Muscle layer of colon (tissue), 2 donors: ENCODE measurements around the gene PPP1R16B.
"Not testable (repeated sequence)": the region's sequence is repeated elsewhere in the genome, so short reads cannot be mapped to it uniquely, and the experiment has no call there.

ENCODE experiments used
- H3K27ac ChIP-seq: one replicate; pipeline ENCODE4 v1.7.0; 2013; ENCODE audit warnings: low read depth, mild to moderate bottlenecking, low read length, moderate library complexity
- H3K27me3 ChIP-seq, 2 donors: one replicate each; pipeline ENCODE4 v1.7.0; 2013; ENCODE audit warnings: low read length in 2 of 2, mild to moderate bottlenecking in 2 of 2; ENCODE audit not compliant: insufficient read depth in 2 of 2, control insufficient read depth in 1 of 2
- H3K36me3 ChIP-seq: one replicate; pipeline ENCODE4 v1.7.0; 2013; ENCODE audit warnings: mild to moderate bottlenecking, low read length; ENCODE audit not compliant: insufficient read depth
- H3K4me1 ChIP-seq: one replicate; pipeline ENCODE4 v1.7.0; 2013; ENCODE audit warnings: mild to moderate bottlenecking, low read length; ENCODE audit not compliant: insufficient read depth
- H3K4me3 ChIP-seq, 2 donors: one replicate each; pipeline ENCODE4 v1.7.0; 2013; ENCODE audit warnings: low read length in 2 of 2, low read depth in 1 of 2, mild to moderate bottlenecking in 1 of 2, moderate library complexity in 1 of 2
- H3K9ac ChIP-seq: one replicate; pipeline ENCODE4 v1.7.0; 2013; ENCODE audit warnings: low read length
- H3K9me3 ChIP-seq: one replicate; pipeline ENCODE4 v1.7.0; 2013; ENCODE audit warnings: mild to moderate bottlenecking, low read length
- donor health status: abdominal sarcoma.
- donor health status: Adenocarcinoma of cecum.

Gene PPP1R16B

GRCh38 chr20:38812182-38812581, 6.7 kb downstream of the PPP1R16B start:
- H3K4me1 ChIP-seq, result no peaks in the 10 kb centered on the region
- peaks cover 12 to 13% of the 10 kb centered on the region in 2 donors for H3K27me3 ChIP-seq
- H3K36me3 ChIP-seq, result no peaks in the 10 kb centered on the region
- no peak overlapping the region for H3K27ac ChIP-seq
- no peaks in the 10 kb centered on the region for H3K9me3 ChIP-seq
- no peak overlapping the region for H3K9ac ChIP-seq
- H3K4me3 ChIP-seq, result no peak overlapping the region

- Histone ChIP-seq H3K4me1 (no peaks in the 10 kb centered on the region), H3K27me3 (peaks cover 5 to 6% of the 10 kb centered on the region in 2 donors), H3K9ac (no peak overlapping the region), H3K27ac (no peak overlapping the region), H3K36me3 (no peaks in the 10 kb centered on the region), H3K4me3 (no peak overlapping the region), H3K9me3 (no peaks in the 10 kb centered on the region)
Measured at GRCh38 chr20:38812709-38813573, 7.4 kb downstream of the PPP1R16B start.

GRCh38 chr20:38813574-38813962, 8.1 kb downstream of the PPP1R16B start:
- H3K4me1 ChIP-seq, H3K36me3 ChIP-seq, H3K9me3 ChIP-seq, H3K9ac ChIP-seq, H3K4me3 ChIP-seq, H3K27ac ChIP-seq, H3K27me3 ChIP-seq: not testable (repeated sequence)

- no peak overlapping the region for H3K4me3 ChIP-seq
- H3K9ac ChIP-seq, result no peak overlapping the region
- H3K27ac ChIP-seq, result no peak overlapping the region
Measured at GRCh38 chr20:38815446-38815845, 9.9 kb downstream of the PPP1R16B start.

GRCh38 chr20:38818113-38819065, 12.9 kb downstream of the PPP1R16B start:
- Histone ChIP-seq H3K9me3 (no peaks in the 10 kb centered on the region), H3K27ac (no peak overlapping the region), H3K9ac (no peak overlapping the region), H3K4me3 (no peak overlapping the region), H3K4me1 (no peaks in the 10 kb centered on the region), H3K27me3 (no peaks in the 10 kb centered on the region), H3K36me3 (no peaks in the 10 kb centered on the region)

More at GRCh38 chr20:38815446-38815845, 9.9 kb downstream of the PPP1R16B start:
- H3K36me3 ChIP-seq, result no peaks in the 10 kb centered on the region
- no peaks in the 10 kb centered on the region for H3K9me3 ChIP-seq
- no peaks in the 10 kb centered on the region for H3K27me3 ChIP-seq
- no peaks in the 10 kb centered on the region for H3K4me1 ChIP-seq

GRCh38 chr20:38825571-38825900, 20.0 kb downstream of the PPP1R16B start:
- no peaks in the 10 kb centered on the region for H3K9me3 ChIP-seq
- no peak overlapping the region for H3K4me3 ChIP-seq
- no peak overlapping the region for H3K9ac ChIP-seq
- no peaks in the 10 kb centered on the region for H3K4me1 ChIP-seq
- H3K36me3 ChIP-seq, result no peaks in the 10 kb centered on the region
- H3K27me3 ChIP-seq, result no peaks in the 10 kb centered on the region
- no peak overlapping the region for H3K27ac ChIP-seq

GRCh38 chr20:38825901-38826625, 20.6 kb downstream of the PPP1R16B start:
- Histone ChIP-seq H3K36me3 (no peaks in the 10 kb centered on the region), H3K9ac (no peak overlapping the region), H3K27ac (no peak overlapping the region), H3K27me3 (no peaks in the 10 kb centered on the region), H3K9me3 (no peaks in the 10 kb centered on the region), H3K4me3 (no peak overlapping the region), H3K4me1 (no peaks in the 10 kb centered on the region)

GRCh38 chr20:38827770-38828281, 22.3 kb downstream of the PPP1R16B start:
- Histone ChIP-seq H3K4me1 (no peaks in the 10 kb centered on the region), H3K9ac (no peak overlapping the region), H3K27ac (no peak overlapping the region)

GRCh38 chr20:38828514-38829295, 23.2 kb downstream of the PPP1R16B start:
- Histone ChIP-seq H3K9ac (no peak overlapping the region), H3K4me1 (no peaks in the 10 kb centered on the region), H3K27ac (no peak overlapping the region), H3K4me3 (no peak overlapping the region), H3K36me3 (no peaks in the 10 kb centered on the region), H3K9me3 (no peaks in the 10 kb centered on the region), H3K27me3 (no peaks in the 10 kb centered on the region)

More at GRCh38 chr20:38827770-38828281, 22.3 kb downstream of the PPP1R16B start:
- Histone ChIP-seq H3K9me3 (no peaks in the 10 kb centered on the region), H3K27me3 (no peaks in the 10 kb centered on the region), H3K36me3 (no peaks in the 10 kb centered on the region), H3K4me3 (no peak overlapping the region)

GRCh38 chr20:38829296-38829875, 23.9 kb downstream of the PPP1R16B start:
- no peaks in the 10 kb centered on the region for H3K9me3 ChIP-seq
- H3K27me3 ChIP-seq, result no peaks in the 10 kb centered on the region
- no peaks in the 10 kb centered on the region for H3K36me3 ChIP-seq
- no peak overlapping the region for H3K27ac ChIP-seq
- no peaks in the 10 kb centered on the region for H3K4me1 ChIP-seq
- no peak overlapping the region for H3K9ac ChIP-seq
- no peak overlapping the region for H3K4me3 ChIP-seq
